HG03521 (cell line): ENCODE measurements around the gene CLEC18B.
"Not testable (repeated sequence)": the region's sequence is repeated elsewhere in the genome, so short reads cannot be mapped to it uniquely, and the experiment has no call there.

Source experiments
- ATAC-seq: cut with Tn5 transposase; IDR thresholded peaks from one replicate; pipeline ENCODE4 v1.9.1; 2021; ENCODE audit warnings: mild to moderate bottlenecking, moderate library complexity; ENCODE audit not compliant: unreplicated experiment

The CLEC18B gene

DNA sequence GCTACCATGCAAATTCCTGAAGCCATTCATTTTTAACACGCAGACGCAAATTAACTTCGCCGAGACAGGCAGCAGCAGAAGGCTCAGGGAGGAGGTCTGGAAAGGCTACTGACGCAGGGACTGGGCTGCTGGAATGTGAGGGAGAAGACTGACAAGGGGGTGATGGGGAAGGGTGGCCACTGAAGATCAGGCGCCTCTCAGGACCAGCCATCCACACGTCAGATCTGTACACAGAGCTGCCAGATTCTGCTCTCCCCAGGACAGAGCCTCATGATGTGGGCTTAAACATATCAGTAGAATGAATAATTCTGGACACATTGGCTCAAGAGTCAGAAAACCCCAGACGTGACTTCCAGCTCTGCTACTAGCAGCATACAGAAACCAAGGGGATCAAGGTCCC lies 25.6 kb upstream of the CLEC18B start:
- ATAC-seq, result no peak

DNA sequence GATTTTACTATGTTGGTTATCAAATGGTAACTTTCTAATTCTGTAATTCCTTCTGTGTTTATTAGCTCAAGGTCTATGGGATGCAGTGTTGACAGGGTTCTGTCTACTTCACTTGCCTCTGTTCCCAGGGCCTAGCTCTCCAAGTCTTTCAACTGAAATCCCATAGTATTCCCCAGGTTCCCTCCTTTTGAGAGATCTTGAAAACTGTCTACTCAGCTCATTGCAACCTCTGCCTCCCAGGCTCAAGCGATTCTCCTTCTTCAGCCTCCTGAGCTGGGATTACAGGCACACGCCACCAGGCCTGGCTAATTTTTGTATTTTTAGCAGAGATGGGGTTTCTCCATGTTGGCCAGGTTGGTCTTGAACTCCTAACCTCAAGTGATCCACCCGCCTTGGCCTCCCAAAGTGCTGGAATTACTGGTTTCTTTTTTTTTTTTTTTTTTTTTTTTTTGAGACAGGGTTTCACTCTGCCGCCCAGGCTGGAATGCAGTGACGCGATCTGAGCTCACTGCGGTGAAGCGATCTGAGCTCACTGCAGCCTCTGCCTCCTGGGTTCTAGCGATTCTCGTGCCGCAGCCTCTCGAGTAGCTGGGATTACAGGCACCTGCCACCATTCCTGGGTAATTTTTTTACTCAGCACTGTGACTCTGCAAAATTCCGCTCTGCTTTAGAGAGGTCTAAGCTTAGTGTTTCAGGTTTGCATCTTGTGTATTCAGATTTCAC lies 22.5 kb upstream of the CLEC18B start:
- ATAC-seq, result not testable (repeated sequence)

DNA sequence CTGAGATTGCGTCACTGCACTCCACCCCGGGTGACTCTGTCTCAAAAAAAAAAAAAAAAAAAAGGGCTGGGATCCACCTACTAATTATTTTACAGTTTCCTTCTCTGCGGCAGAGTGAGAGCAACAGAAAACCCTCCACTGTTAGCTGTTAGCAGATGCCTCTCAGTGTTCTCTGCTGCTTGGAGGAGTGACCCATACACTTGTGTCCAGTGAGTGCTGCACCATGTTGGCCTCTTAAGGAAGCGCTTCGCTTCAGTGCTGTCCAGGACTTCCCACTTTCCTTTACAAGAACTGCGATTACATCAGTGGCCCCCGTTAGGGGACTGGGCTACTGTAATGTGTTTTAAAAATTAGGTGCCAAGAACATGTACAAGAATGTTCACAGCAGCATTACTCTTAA lies 18.4 kb upstream of the CLEC18B start:
- no peak for ATAC-seq

DNA sequence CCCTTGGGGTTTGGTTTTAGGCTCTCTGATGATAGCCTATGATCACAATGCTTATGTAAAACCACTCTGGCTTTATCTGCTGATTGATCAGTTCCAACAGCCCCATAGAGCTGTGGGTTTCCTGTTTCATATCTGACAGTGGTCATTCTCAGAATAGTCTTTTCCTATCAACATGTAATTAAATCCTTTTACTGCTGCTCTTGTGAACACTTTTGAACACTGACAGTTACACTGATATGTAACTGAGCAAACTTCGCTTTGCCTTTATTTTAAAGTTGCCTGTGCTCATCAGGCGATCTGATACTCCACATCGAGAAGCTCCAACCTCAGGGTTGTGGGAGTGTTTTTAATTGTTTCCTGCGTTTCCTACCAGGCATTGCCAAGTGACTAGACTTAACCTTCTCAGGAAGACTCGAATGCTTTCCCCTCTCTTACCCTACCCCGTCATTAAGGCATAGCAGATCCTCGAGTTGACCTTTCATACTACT lies 17.3 kb upstream of the CLEC18B start:
- no peak for ATAC-seq

DNA sequence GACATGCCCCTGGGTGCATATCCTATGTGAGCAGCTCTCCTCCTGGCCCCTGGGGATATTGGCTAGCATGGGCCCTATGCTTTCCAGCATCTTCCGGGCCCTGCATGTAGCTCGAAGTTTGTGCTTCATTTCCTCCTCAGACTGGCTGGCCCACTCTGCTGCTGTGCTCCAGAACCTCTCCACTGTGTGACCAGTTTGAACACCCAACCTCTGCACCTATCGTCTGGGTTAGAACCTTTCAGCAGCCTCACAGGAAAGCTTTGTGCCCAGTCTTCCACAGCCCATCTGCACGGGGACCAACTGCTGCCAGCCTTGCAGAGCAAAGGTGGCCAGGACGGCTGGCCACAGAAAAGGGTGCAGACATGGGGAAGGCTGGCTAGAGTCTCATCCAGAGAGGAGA lies 10.2 kb upstream of the CLEC18B start:
- ATAC-seq, result no peak

DNA sequence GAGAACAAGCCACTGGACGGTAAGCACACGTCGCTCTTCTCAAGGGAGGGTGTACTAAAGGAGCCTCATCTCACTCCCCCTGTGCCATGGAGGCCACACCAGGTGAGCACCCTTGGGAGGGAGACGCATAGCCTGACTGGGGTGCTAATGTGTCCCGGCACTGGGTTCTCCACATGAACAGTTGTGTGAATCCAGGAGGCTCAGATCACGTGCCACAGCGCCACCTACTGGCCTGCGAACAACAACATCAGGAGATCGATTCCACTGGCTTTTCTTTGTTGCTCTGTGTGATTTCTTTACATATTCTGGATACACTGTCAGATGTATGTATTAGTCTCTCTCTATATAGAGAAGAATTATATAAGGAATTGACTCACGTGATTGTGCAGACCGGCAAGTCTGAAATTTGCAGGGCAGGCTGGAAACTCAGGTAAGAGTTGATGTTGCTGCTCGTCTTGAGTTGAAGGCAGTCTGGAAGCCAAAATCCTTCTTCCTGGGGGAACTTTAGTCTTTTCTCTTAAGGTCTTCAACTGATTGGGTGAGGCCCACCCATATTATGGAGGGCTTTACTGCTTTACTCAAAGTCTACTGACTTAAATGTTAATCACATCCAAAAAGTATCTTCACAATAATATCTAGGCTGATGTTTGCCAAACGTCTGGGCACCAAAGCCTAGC lies 8.9 kb upstream of the CLEC18B start:
- ATAC-seq, result not testable (repeated sequence)

DNA sequence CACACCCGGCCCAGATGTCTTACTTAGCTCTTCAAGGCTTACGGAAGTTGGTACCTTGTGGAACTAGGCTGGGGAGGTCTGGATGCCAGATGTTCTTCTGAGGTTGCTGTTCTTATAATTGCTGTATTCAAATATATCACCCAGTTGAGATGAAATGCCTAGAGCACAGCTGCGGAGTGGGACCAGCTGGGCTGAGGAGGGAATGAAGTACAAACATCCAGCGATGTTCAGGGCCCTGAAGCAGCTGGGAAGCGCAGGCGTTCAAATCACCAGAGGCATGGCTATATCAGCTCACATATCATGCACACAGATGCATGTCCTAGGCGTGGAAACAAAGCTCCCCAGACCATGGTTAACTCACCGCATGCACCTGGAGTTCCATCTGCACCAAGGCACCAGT lies 7.2 kb upstream of the CLEC18B start:
- not testable (repeated sequence) for ATAC-seq

DNA sequence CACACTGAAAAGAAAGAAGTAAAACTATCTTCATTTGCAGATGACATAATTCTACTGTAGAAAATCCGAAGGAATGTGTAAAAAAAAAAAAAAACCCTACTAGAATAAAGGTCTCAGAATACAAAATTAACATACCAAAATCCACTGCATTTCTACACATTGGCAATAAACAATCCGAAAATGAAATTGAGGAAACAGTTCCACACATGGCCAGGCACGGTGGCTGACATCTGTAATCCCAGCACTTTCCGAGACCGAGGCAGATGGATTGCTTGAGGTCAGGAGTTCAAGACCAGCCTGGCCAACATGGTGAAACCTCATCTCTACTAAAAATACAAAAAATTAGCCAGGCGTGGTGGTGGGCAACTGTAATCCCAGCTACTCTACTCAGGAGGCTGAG lies 4.5 kb upstream of the CLEC18B start:
- ATAC-seq, result not testable (repeated sequence)

DNA sequence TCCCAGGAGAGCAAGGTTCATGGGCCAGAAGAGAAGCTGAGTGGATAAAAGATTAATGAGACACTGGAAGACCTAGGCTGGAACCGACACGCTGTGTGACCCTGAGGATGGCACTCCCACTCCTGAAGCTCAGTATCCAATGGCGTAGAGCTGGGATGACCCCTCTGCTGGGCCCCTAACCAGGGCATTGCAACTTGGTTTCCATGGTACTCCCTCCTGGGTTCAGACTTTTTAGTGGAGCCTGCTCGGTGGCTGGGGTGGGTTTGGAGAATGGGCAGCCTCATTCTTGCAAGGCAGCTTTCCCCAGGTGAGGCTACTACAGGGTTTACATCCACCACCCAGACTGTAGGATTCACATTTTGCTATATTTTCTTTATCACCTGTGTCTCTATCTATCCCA lies 2.4 kb upstream of the CLEC18B start:
- ATAC-seq, result not testable (repeated sequence)

DNA sequence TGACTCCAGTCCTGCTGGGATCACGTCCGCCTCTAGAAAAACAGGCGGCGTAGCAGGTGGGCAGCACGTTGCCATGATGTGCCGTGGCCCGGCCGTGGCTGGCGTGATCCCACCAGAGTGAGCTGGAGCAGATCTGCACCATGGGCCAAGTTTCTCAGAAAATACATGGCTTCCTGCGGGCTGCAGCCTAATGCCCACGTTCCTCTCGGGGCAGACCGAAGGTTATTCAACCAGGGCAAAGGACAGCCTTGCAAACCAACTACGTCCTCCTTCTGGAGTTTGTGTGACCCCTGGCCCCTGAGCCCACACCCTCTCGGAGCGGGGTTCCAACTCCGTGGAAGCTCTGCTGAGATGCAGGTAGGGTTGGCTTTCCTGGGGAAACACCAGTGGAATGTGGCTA lies 808 bp upstream of the CLEC18B start:
- not testable (repeated sequence) for ATAC-seq

DNA sequence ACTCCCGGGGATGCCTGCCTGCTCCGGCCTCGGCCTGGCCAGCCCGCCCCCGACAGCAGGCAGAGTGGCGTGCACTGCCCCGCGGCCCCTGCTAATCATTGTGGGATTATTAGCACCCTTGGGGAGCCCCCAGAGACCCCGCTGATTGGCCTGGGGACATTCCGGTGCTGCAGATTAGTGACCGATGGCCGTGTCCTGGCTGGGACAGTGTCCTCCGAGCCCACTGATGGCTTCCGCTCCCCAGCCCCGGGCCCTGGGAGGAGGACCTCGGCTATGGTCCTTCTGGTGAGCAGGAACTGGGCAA lies 156 bp upstream of the CLEC18B start:
- ATAC-seq, result not testable (repeated sequence)

DNA sequence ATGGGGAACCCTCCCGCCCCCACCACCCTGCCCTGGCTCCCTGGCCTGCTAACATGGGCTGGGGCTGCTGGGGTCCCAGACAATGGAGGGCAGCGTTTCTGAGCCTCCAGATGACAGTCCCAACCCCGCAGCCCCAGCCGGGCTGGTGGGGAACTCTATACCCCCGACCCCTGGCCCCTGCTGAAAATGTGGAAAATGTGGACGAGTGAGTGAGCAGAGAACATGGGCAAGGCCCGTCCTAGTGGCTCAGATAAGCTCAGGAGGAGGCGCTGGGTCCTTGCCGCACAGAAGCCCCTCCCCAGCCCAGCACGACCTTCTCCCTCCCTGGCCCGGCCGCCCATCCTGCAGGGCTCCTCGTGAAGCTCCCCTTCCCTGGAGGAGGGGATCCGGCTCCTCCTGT lies 1.5 kb downstream of the CLEC18B start:
- not testable (repeated sequence) for ATAC-seq

DNA sequence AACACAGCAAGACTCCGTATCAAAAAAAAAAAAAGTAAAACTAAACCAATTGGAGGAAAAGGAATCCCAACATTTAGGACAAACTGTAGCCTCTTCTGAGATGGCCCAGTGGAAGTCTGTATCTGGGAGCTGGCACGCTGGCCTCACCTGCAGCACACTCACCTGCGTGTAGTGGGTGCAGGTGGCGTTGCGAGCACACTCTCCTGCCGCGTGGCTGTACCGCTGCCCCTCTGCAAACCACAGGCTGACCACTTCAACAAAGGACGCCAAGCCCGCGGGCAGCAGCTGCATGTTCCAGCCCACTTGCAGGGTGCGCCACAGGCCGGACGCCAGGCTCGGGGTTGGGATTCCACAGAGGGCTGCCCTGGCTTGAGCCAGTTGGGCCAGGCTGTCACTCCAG lies 3.4 kb downstream of the CLEC18B start:
- not testable (repeated sequence) for ATAC-seq

DNA sequence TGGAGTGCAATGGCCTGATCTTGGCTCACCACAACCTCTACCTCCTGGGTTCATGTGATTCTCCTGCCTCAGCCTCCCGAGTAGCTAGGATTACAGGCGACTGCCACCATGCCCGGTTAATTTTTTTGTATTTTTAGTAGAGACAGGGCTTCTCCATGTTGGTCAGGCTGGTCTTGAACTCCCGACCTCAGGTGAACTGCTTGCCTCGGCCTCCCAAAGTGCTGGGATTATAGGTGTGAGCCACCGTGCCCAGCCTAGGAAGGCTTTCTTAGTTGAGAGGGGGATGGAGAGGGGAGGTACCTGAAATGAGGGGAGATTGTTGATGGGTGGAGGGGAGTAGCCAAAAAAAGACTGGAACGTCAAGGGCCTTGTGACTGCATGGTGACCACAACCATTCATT lies 7.4 kb downstream of the CLEC18B start:
- not testable (repeated sequence) for ATAC-seq

DNA sequence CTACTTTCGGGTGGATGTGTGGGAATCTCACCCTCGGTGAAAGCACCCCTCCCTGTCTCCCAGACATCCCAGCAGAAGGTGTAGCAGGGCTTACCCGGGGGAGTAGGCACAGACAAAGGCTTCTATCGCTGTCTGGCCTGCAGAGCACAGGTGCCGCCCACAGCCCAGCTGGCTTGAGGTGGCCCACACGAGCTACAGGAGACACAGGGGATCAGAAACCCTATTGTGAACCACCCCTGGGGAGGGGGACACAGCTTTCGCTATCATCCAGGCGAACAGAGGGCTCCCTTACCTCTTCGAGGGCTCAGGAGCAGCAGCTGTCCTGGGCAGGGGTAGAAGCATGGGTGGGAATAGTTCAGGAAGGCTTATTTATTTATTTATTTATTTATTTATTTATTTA lies 7.8 kb downstream of the CLEC18B start:
- ATAC-seq, result not testable (repeated sequence)

DNA sequence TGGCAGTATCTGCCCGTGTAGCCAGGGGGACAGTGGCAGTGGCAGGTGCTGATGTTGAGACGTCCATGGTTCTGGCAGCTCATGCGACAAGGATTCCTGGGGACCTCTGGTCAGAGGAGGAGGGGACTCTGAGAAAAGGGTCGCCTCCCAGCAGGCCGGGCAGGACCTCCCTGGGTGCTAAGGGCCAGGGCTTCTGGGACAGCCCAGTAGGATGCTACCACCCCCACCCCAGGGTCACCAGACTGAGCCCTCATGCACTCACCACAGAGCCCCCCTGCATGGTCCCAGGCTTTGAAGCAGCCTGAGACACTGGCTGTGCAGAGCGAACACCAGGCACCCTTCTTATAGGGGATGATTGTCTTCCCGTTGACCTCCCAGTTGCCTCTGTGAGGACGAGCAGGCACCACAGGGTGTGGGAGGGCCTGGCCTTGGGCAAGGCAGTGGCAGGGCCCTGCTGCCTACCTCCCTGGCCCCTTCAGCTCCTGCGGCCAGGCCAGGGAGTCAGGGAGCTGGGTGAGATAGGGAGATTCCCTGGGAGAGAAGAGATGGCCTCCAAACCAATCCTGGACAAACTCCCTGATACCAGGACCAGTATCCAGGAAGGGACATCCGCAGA lies 8.4 kb downstream of the CLEC18B start:
- not testable (repeated sequence) for ATAC-seq

DNA sequence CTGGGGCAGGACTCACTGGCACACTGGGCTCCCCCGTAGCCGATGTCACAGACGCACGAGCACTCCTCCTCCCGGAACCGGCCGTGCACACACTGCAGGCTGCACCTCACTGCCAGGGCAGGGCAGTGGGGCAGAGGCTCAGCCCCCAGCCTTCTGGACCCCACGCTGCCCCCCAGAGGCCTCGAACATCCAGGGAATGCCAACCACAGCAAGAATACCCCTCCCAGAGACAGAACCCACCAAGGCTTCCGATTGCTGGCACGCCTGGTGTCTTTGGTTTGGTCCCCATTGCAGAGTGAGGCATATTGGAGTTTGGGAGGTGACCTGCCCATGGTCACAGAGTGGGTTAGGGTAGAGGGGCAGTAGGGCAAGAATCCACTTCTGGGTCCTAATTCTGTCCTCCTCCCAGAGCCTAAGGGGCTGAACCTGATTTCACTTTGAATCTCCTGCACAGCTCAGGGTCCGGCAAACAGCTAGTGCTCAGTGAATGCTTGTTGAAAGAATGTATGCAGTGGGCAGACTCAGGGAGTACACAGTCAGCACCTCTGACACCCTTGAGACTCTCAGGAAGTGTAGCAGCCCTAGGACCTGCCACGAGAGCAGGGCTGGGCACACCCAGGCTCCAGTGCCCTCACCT lies 9.0 kb downstream of the CLEC18B start:
- not testable (repeated sequence) for ATAC-seq

DNA sequence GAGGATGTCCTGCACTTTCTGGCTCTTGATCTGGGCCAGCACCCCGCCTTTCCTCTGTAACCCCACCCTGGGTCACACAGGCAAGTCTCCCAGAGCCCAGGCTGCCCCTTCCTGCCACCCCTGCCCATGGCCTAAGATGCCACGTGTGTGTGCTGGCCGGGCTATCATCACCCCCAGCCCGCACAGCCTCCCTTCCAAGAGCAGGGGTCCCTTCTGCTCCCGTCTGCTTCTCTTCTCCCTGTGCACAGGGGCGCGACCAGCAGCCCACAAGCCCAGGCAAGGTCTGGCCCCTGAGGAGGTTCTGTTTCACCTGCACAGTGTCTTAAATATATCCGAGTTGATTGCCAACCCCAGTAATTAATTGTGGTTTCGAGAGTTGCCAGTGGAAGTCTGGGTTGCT lies 10.3 kb downstream of the CLEC18B start:
- ATAC-seq, result not testable (repeated sequence)

DNA sequence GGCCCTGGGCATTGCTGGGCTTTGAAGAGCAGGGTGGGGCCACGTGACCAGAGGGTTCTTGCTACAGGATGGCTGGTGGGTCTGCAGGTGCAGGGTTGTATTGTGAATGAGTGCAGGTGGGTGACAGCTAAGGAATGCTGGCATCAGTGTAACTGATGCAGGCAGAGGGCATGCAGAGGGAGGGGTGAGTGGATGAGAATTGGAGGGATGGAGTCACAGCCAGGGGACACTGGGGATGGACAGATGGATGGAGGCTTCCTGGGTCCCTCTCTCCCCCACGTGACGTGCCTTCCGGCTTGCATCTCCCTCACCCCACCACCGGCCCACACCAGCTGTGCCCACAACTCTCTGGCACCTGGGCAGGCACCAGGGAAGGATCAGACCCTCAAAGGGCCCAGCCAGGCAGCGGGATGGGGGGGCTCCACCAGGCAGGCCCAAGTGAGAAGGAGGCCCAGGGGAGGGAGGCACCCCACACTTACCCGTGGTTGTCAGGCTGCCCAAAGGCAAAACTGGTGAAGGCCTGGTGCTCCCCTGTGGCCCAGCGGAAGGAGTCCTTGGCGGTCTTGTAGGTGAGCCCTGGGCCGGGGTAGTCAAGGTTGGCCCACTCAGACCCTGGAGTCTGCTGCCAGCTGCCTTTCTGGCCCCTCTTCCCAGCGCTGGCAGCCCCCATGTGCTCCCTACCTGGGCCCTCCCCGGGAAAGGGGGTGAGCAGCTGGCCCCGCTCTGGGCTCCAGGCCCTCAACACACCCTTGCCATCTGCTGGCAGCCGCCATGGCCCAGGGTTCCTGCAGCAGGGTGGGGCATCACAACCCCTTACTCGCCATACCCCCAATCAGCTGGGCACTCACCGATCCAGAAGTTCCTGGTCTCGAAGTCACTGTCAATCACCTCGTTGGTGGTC lies 11.0 kb downstream of the CLEC18B start:
- ATAC-seq, result not testable (repeated sequence)

DNA sequence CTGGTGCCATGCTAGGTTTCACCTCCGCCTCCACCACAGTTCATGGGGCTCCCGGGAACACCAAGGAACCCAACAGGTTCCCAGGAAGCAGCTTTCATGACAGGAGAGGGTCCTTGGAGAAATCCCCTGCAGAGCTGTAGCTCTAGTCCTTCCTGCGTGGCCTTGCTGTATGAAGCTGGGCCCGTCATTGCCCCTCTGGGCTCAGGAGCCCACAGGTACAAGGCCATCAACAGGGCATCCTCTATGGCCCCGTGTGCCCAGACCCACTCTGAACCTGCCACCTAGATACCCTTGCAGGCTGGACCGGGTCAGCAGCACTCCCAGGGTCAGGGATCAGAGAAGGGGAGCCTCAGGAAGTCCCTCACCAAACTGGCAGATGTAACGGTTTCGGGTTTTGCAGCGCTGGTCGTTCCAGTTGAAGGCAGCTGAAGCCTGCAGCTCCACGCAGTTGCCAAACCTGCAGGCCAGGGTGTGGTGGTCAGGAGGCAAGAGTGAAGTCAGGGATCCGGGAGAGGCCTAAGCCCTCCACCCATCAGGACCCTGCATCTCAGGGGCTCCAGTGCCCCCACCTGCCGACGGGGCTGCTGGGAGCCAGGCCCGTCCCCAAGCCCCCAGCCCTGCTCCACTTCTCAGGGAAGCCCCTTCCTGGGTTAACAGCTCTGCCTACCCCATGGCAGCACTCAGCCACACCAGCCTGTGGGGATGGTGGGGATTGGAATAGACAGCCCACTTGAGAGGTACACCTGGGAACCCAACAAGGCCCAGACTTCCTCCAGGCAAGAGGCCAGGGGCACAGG lies 11.9 kb downstream of the CLEC18B start:
- not testable (repeated sequence) for ATAC-seq
